WI38 (cell line): Measurements from ENCODE around the gene PERM1.

Experiments used
- H3K4me3 ChIP-seq: 2 replicates; pipeline ENCODE4 v1.5.1; 2011; ENCODE audit warnings: low read depth, mild to moderate bottlenecking, control low read depth, low read length
- TF ChIP-seq, protein P1 (sequence below): IDR thresholded peaks from 2 replicates; pipeline ENCODE4 v1.5.1; 2012; ENCODE audit warnings: low read depth, mild to moderate bottlenecking, control low read depth, low read length

The PERM1 gene

GRCh38 chr1:970242-970972, 11.5 kb downstream of the PERM1 start:
- H3K4me3 ChIP-seq = no peak overlapping the region
- TF ChIP-seq, protein P1, sequence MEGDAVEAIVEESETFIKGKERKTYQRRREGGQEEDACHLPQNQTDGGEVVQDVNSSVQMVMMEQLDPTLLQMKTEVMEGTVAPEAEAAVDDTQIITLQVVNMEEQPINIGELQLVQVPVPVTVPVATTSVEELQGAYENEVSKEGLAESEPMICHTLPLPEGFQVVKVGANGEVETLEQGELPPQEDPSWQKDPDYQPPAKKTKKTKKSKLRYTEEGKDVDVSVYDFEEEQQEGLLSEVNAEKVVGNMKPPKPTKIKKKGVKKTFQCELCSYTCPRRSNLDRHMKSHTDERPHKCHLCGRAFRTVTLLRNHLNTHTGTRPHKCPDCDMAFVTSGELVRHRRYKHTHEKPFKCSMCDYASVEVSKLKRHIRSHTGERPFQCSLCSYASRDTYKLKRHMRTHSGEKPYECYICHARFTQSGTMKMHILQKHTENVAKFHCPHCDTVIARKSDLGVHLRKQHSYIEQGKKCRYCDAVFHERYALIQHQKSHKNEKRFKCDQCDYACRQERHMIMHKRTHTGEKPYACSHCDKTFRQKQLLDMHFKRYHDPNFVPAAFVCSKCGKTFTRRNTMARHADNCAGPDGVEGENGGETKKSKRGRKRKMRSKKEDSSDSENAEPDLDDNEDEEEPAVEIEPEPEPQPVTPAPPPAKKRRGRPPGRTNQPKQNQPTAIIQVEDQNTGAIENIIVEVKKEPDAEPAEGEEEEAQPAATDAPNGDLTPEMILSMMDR = no peak

GRCh38 chr1:969260-969855, 12.5 kb downstream of the PERM1 start:
- no peak overlapping the region for H3K4me3 ChIP-seq
- TF ChIP-seq, protein P1 = no peak

DNA sequence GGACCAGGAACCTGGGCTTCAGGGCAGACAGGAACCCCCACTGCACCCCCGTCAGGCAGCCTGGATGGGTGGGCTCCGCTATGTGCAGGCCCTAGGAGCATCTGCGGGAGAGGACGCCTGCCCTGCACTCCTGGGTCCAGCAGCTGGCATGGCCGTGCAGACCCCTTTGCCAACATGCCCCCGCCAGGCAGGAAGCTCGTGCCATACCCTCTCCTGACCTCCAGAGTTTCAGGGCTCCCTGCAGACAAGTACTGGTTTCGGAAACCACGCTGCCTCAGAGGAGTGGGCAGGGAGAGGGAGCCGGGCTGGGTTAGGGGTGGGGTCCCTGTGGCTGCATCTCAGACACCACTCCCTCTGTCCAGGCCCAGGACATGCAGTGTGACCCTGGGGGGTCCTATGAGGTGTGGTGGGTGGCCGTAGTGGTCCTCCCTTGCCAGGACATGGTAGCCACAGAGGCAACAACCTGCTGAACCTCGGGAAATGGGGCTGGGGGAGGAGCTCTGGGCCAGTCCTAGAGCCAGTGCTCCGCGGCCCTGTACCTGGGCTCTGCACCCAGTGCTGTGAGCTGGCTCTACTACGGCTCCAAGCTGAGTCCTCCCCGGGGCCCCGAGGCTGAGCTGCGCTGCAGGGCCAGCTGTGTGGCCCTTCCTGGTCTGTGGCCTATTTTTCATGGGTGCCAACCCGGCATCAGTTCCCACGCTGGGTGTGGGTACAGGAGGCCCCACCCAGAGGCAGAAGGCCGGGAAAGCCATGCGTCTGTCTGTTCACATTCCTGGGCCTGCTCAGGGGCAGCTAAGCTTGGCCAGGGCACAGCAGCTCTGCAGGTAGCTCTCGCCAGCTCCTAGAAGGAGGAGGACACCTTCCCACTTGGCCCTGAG, 14.2 kb downstream of the PERM1 start:
- H3K4me3 ChIP-seq = no peak overlapping the region
- TF ChIP-seq, protein P1 = no peak

GRCh38 chr1:966704-967300, 15.1 kb downstream of the PERM1 start:
- TF ChIP-seq, protein P1 = no peak
- H3K4me3 ChIP-seq = peak overlapping the region; percentile 61

GRCh38 chr1:966135-966703, 15.7 kb downstream of the PERM1 start, which contains the start of gene PLEKHN1:
Gene PLEKHN1 (plus strand): TSS chr1:966482. CDS start chr1:966532, 50 bp downstream.
- TF ChIP-seq, protein P1 = no peak
- peak within 1 kb of the TSS; percentile 61 for H3K4me3 ChIP-seq

DNA sequence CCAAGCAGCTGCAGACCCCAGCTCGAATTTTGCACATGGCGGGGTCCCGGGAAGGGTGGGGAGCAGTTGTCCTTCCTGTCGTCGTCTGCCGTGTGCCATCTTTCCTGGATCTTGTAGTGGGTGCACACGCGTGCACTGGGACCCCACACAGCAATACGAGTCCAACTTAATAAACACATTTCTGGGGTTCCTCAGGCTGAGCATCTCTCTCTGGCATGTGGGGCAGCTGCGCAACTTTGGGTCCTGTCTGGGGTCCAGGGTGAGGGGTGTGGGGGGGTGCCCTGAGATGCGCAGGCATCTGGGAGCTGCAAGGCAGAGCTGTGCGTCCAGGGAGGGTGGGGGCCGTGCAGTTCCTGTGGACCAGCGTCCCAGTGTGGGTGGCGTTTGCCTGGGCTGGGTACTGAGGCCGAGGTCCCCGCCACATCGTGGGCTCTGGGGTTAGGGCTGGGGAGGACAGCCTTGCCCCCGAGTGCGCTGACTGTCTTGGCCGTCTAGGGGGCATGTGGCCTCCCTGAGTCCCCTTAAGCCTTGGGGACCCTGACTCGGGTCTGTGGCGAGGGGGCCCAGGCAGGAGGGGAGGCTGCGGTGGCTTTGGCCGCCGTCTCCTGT, 16.3 kb downstream of the PERM1 start:
- peak overlapping the region; percentile 61 for H3K4me3 ChIP-seq
- TF ChIP-seq, protein P1 = no peak
